ENCODE results near the gene C2orf49.

Gene C2orf49

DNA sequence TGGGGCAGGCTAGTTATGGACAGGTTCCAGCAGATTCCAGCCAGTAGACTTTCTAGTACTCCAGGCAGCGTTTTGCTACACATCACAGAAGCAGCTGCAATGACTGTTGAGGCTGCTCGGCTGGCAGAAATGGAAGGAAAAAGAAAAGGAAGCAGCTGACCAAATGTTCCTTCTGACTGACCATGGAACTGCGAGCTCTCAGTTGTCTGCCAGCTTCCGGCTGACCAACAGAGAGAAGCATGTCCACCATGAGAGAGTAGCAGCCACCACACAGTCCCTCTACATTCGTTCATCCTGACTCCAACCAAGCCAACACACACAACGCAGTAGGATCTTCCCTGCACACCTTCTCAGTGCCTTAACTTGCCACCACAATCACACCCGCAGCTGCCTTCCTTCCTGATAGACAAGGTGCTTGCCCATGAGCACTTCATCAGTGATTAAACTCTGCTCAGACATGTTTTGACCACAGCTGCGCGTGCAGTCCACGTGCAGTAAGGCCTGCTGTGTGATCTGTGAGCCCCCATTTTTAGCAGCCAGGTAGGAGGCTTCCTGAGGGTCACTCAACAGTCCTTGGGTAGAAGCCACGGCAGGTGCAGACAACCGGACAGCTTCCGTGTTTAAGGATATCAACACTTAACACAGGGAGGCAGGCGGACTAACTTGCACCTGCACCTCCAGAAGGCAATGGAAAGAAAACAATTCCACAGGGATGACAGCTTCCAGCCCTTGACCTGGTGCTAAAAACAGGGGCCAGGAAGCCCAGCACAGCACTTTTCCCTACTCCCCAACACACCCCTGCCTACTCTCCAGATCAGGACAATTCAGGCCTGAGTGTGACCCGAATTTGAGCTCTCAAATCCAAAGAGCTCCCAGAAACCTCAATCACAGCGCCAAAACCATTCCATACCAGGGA, 8.8 kb upstream of the C2orf49 start:
- H3K27ac ChIP-seq (ENCODE audit: low read depth in 2 of 2, low read length in 2 of 2): peak overlapping the region; percentile 23 to 78
- H3K4me3 ChIP-seq (ENCODE audit: low read length in 2 of 2): peak overlapping the region; percentile 66 to 91
- no peaks in the 10 kb centered on the region for H3K27me3 ChIP-seq (ENCODE audit: control insufficient read depth in 2 of 2, insufficient read depth in 2 of 2, low read length in 2 of 2)
- peaks cover 0 to 7% of the 10 kb centered on the region in 2 donors for H3K36me3 ChIP-seq (ENCODE audit: control insufficient read depth in 2 of 2, insufficient read depth in 2 of 2, low read length in 2 of 2)
- H3K9ac ChIP-seq (ENCODE audit: low read depth in 1 of 2, low read length in 2 of 2): peak overlapping the region; percentile 64 to 73
- no peaks in the 10 kb centered on the region for H3K9me3 ChIP-seq (ENCODE audit: control insufficient read depth in 2 of 2, low read length in 2 of 2)
- H3K4me1 ChIP-seq (ENCODE audit: control insufficient read depth in 2 of 2, insufficient read depth in 2 of 2, low read length in 2 of 2): peaks cover 16 to 18% of the 10 kb centered on the region in 2 donors

DNA sequence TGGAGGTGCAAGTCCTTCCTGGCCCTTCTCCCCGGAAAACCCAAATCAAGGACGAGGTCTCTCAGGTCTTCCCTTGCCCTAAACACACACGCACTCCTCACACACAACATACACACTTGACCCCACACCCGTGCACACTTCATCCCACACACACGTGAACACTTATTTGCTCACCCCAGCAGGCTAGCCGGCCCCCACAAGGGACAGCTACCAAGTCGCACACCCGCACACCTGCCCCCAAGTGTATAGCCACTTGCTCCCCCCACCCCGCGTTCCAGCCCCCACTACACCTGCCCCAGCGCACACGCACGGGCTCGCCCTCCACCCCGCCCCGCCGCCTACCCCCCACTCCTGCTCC, 8.2 kb upstream of the C2orf49 start:
- H3K9me3 ChIP-seq (ENCODE audit: control insufficient read depth in 2 of 2, low read length in 2 of 2): no peaks in the 10 kb centered on the region
- H3K4me1 ChIP-seq (ENCODE audit: control insufficient read depth in 2 of 2, insufficient read depth in 2 of 2, low read length in 2 of 2): peaks cover 16 to 18% of the 10 kb centered on the region in 2 donors

DNA sequence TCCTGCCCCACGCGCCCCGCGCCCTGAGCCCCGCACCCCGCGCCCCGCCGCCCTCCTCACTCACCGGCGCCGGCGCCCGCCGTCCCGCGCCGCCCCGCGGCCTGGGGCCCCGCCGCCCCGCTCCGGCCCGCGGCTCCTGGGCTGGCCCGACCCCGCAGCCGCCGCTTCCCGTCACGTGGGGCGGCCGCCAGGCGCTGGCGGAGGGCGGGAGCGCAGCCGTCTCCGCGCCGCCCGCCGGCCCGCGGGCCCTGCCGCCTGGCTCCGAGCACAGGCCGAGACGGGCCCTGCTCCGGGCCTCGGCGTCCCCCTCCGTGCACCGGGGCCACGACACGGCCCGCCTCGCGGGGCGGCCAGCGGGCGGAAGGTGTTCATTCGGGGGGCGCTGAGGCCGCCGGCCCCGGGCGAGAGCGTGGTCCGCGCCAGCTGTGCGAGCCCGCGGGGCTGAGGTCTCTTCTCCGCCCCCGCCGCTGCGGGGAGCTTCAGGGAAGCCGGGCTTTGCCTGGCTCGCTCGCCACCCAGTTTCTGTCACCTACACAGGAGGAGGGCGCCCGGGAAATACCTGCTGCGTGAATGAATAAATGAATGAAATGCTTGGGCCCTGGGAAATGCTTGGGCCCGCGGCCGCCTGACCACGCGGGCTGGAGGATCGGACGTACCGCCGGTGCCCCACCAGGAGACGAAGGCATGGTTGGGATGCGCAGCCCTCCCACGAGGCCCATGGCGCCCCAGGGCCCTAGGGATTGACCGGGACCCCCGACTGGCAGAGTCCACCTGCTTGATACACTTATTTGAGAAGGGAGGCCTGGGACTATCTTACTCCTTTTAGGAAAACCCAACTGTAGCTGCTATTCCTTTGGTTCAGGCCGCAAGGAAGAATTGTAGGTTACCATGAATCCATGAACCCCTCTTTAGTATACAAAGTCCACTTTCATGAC, 7.5 kb upstream of the C2orf49 start, which contains the start of gene TGFBRAP1:
TSS of gene TGFBRAP1 (minus strand) at position 175 of the 935 bp plus-strand sequence. CDS start 21,434 bp downstream, outside the sequence.
- peak within 1 kb of the TSS; percentile 78 to 91 for H3K4me3 ChIP-seq (ENCODE audit: low read length in 2 of 2)
- no peaks in the 10 kb centered on the region for H3K27me3 ChIP-seq (ENCODE audit: control insufficient read depth in 2 of 2, insufficient read depth in 2 of 2, low read length in 2 of 2)
- H3K36me3 ChIP-seq (ENCODE audit: control insufficient read depth in 2 of 2, insufficient read depth in 2 of 2, low read length in 2 of 2): peaks cover 0 to 5% of the 10 kb centered on the region in 2 donors
- H3K27ac ChIP-seq (ENCODE audit: low read depth in 2 of 2, low read length in 2 of 2): peak within 1 kb of the TSS; percentile 70 to 78
- H3K4me1 ChIP-seq (ENCODE audit: control insufficient read depth in 2 of 2, insufficient read depth in 2 of 2, low read length in 2 of 2): peaks cover 16 to 18% of the 10 kb centered on the region in 2 donors
- no peaks in the 10 kb centered on the region for H3K9me3 ChIP-seq (ENCODE audit: control insufficient read depth in 2 of 2, low read length in 2 of 2)
- peak within 1 kb of the TSS; percentile 73 to 83 for H3K9ac ChIP-seq (ENCODE audit: low read depth in 1 of 2, low read length in 2 of 2)

More for the DNA sequence above, 8.2 kb upstream of the C2orf49 start:
- peaks cover 0 to 7% of the 10 kb centered on the region in 2 donors for H3K36me3 ChIP-seq (ENCODE audit: control insufficient read depth in 2 of 2, insufficient read depth in 2 of 2, low read length in 2 of 2)
- peak overlapping the region; percentile 66 to 91 for H3K4me3 ChIP-seq (ENCODE audit: low read length in 2 of 2)
- H3K9ac ChIP-seq (ENCODE audit: low read depth in 1 of 2, low read length in 2 of 2): peak overlapping the region; percentile 64 to 73
- H3K27me3 ChIP-seq (ENCODE audit: control insufficient read depth in 2 of 2, insufficient read depth in 2 of 2, low read length in 2 of 2): no peaks in the 10 kb centered on the region
- H3K27ac ChIP-seq (ENCODE audit: low read depth in 2 of 2, low read length in 2 of 2): peak overlapping the region; percentile 23 to 78

DNA sequence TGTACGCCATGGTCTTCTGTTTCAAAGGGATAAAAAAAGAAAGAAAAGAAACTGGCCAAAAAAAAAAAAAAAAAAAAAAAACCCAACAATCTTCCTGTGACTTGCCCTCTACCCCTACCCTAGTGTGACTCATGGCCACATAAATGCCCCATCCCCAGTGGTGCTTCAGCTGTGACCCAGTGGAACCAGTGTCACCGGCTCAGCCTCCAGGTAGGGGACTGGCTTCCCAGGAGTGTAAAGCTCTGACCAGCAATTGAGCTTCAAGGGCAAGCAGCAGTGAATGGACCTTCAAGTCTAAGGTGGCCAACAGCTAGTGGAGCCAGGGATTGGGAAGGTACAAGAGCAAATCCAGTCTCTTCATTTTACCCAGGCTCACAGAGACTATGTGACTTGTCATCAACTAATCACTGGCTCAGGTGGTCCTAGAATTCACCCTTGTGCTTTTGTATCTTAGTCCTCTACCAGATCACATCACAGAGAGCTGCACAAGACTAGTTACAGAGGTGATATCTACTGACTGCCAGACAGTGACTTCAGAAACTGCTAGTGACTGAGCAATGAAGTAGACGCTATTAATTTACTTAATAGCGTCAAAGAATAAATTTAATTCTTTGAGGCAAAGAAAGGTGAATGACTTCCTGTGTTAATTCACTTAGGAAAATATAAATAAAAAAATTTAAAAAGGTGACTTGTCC, 6.5 kb upstream of the C2orf49 start:
- Histone ChIP-seq H3K9ac (ENCODE audit: low read depth in 1 of 2, low read length in 2 of 2) (no peak overlapping the region), H3K27me3 (ENCODE audit: control insufficient read depth in 2 of 2, insufficient read depth in 2 of 2, low read length in 2 of 2) (no peaks in the 10 kb centered on the region), H3K9me3 (ENCODE audit: control insufficient read depth in 2 of 2, low read length in 2 of 2) (no peaks in the 10 kb centered on the region), H3K27ac (ENCODE audit: low read depth in 2 of 2, low read length in 2 of 2) (no peak overlapping the region), H3K4me3 (ENCODE audit: low read length in 2 of 2) (peak overlapping the region in 1 of 2 donors; percentile 78), H3K4me1 (ENCODE audit: control insufficient read depth in 2 of 2, insufficient read depth in 2 of 2, low read length in 2 of 2) (peaks cover 16 to 18% of the 10 kb centered on the region in 2 donors), H3K36me3 (ENCODE audit: control insufficient read depth in 2 of 2, insufficient read depth in 2 of 2, low read length in 2 of 2) (no peaks in the 10 kb centered on the region)

DNA sequence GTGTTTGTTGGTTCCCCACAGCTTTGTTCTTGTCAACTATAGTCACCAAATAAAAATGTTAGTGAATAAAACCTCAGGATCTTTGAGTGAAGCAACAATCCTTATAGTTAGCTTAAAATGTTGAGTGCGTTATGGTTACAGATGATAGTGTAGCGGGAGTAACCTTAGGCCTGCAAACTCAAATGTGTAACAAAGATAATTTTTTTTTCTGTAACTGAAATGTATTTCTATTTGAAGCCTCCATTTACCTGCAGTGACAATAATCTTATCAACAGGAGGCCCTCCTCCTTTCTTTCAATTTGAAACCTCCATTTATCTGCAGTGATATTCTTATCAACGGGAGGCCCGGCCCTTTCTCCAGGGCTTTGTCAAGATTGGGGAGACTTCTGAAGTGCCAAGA, 3.1 kb upstream of the C2orf49 start:
- Histone ChIP-seq H3K4me3 (ENCODE audit: low read length in 2 of 2) (no peak overlapping the region), H3K9ac (ENCODE audit: low read depth in 1 of 2, low read length in 2 of 2) (no peak overlapping the region), H3K27me3 (ENCODE audit: control insufficient read depth in 2 of 2, insufficient read depth in 2 of 2, low read length in 2 of 2) (no peaks in the 10 kb centered on the region), H3K36me3 (ENCODE audit: control insufficient read depth in 2 of 2, insufficient read depth in 2 of 2, low read length in 2 of 2) (no peaks in the 10 kb centered on the region), H3K4me1 (ENCODE audit: control insufficient read depth in 2 of 2, insufficient read depth in 2 of 2, low read length in 2 of 2) (peaks cover 18% of the 10 kb centered on the region in 2 donors), H3K9me3 (ENCODE audit: control insufficient read depth in 2 of 2, low read length in 2 of 2) (no peaks in the 10 kb centered on the region), H3K27ac (ENCODE audit: low read depth in 2 of 2, low read length in 2 of 2) (no peak overlapping the region)

DNA sequence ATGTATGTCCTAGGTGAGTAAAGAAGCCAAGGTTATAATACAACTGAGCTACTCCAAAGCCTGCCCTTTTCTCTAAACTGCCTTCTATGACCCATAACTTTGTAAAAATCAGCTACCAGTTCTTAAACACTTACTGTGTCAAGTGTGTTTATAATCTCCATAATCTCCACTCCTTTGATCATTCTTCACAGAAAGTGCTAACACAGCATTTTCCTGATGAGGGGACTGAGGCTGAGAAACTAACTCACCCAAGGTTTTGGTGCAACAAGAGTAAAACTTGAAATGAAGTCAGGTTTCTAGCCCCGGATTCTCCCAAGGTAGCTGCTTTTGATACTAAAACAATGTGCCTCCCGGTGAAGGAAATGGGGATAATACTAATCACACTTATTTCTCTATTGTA, 1.9 kb upstream of the C2orf49 start:
- H3K27me3 ChIP-seq (ENCODE audit: control insufficient read depth in 2 of 2, insufficient read depth in 2 of 2, low read length in 2 of 2): no peaks in the 10 kb centered on the region
- no peak overlapping the region for H3K9ac ChIP-seq (ENCODE audit: low read depth in 1 of 2, low read length in 2 of 2)
- no peaks in the 10 kb centered on the region for H3K9me3 ChIP-seq (ENCODE audit: control insufficient read depth in 2 of 2, low read length in 2 of 2)
- peaks cover 4 to 7% of the 10 kb centered on the region in 2 donors for H3K36me3 ChIP-seq (ENCODE audit: control insufficient read depth in 2 of 2, insufficient read depth in 2 of 2, low read length in 2 of 2)
- no peak overlapping the region for H3K27ac ChIP-seq (ENCODE audit: low read depth in 2 of 2, low read length in 2 of 2)
- peaks cover 11 to 13% of the 10 kb centered on the region in 2 donors for H3K4me1 ChIP-seq (ENCODE audit: control insufficient read depth in 2 of 2, insufficient read depth in 2 of 2, low read length in 2 of 2)
- H3K4me3 ChIP-seq (ENCODE audit: low read length in 2 of 2): no peak overlapping the region

DNA sequence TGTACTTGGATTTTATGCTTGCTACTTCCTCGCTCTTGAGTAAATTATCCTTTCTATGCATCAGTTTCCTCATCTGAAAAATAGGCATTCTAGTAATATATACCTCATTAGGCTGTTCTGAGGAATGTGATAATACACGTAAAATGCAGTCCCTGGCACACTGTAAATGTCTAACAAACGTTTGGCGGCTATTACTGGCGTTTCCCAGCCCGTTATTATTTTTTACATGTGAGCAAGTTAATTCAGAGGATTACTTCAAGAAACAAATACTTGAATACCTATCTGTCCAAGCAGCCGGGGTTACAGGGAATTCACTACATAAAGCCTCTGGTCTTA, 586 bp upstream of the C2orf49 start:
- peaks cover 11 to 13% of the 10 kb centered on the region in 2 donors for H3K4me1 ChIP-seq (ENCODE audit: control insufficient read depth in 2 of 2, insufficient read depth in 2 of 2, low read length in 2 of 2)
- peaks cover 14 to 17% of the 10 kb centered on the region in 2 donors for H3K36me3 ChIP-seq (ENCODE audit: control insufficient read depth in 2 of 2, insufficient read depth in 2 of 2, low read length in 2 of 2)
- H3K27ac ChIP-seq (ENCODE audit: low read depth in 2 of 2, low read length in 2 of 2): peak overlapping the region; percentile 87 to 88
- peak overlapping the region; percentile 84 to 89 for H3K4me3 ChIP-seq (ENCODE audit: low read length in 2 of 2)
- H3K27me3 ChIP-seq (ENCODE audit: control insufficient read depth in 2 of 2, insufficient read depth in 2 of 2, low read length in 2 of 2): no peaks in the 10 kb centered on the region
- peak overlapping the region; percentile 77 to 89 for H3K9ac ChIP-seq (ENCODE audit: low read depth in 1 of 2, low read length in 2 of 2)
- H3K9me3 ChIP-seq (ENCODE audit: control insufficient read depth in 2 of 2, low read length in 2 of 2): no peaks in the 10 kb centered on the region

DNA sequence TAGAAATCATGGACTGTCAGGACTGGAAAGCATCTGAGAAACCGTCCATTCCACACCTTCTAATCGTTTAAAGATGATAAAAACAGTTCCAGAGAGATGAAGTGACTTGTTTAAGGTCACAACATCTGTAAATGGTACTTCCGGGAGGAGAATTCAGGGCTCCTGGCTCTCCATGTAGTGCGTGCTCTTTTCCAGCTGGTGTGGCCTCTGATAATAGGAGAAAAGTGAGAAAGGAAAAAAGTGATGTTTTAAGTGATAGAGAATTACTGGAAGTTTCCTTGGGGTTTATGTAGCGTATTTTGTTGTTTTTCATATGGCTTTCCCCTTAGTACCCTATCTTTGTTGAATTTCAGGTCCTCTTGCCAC, 663 bp downstream of the C2orf49 start:
- H3K4me3 ChIP-seq (ENCODE audit: low read length in 2 of 2): peak overlapping the region; percentile 84 to 89
- peak overlapping the region; percentile 87 to 88 for H3K27ac ChIP-seq (ENCODE audit: low read depth in 2 of 2, low read length in 2 of 2)
- H3K9me3 ChIP-seq (ENCODE audit: control insufficient read depth in 2 of 2, low read length in 2 of 2): no peaks in the 10 kb centered on the region
- peaks cover 16 to 22% of the 10 kb centered on the region in 2 donors for H3K36me3 ChIP-seq (ENCODE audit: control insufficient read depth in 2 of 2, insufficient read depth in 2 of 2, low read length in 2 of 2)
- no peaks in the 10 kb centered on the region for H3K27me3 ChIP-seq (ENCODE audit: control insufficient read depth in 2 of 2, insufficient read depth in 2 of 2, low read length in 2 of 2)
- H3K9ac ChIP-seq (ENCODE audit: low read depth in 1 of 2, low read length in 2 of 2): peak overlapping the region; percentile 89
- peaks cover 11 to 13% of the 10 kb centered on the region in 2 donors for H3K4me1 ChIP-seq (ENCODE audit: control insufficient read depth in 2 of 2, insufficient read depth in 2 of 2, low read length in 2 of 2)

DNA sequence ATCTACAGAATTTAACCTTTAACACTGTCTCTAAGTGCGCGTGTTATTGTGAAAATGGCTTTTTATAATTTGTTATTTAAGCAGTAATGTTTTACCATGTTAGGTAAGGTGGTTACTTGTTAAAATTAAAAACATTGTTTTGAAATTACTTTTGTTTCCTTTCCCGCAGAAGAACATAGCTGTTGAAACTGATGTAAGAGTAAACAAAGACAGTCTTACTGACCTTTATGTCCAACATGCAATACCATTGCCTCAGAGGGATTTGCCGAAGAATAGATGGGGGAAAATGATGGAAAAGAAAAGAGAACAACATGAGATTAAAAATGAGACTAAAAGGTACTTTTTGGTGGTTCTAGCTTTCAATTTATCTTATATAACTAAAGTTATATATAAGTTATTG, 2.1 kb downstream of the C2orf49 start:
- H3K36me3 ChIP-seq (ENCODE audit: control insufficient read depth in 2 of 2, insufficient read depth in 2 of 2, low read length in 2 of 2): peaks cover 21 to 29% of the 10 kb centered on the region in 2 donors
- peaks cover 11 to 13% of the 10 kb centered on the region in 2 donors for H3K4me1 ChIP-seq (ENCODE audit: control insufficient read depth in 2 of 2, insufficient read depth in 2 of 2, low read length in 2 of 2)

More for the DNA sequence above, 2.1 kb downstream of the C2orf49 start:
- Histone ChIP-seq H3K9ac (ENCODE audit: low read depth in 1 of 2, low read length in 2 of 2) (no peak overlapping the region), H3K4me3 (ENCODE audit: low read length in 2 of 2) (no peak overlapping the region), H3K27ac (ENCODE audit: low read depth in 2 of 2, low read length in 2 of 2) (no peak overlapping the region), H3K27me3 (ENCODE audit: control insufficient read depth in 2 of 2, insufficient read depth in 2 of 2, low read length in 2 of 2) (no peaks in the 10 kb centered on the region), H3K9me3 (ENCODE audit: control insufficient read depth in 2 of 2, low read length in 2 of 2) (no peaks in the 10 kb centered on the region)

All from mucosa of rectum (tissue), 2 donors.